Measurements from ENCODE around the gene NHERF2.

NHERF2 gene

DNA sequence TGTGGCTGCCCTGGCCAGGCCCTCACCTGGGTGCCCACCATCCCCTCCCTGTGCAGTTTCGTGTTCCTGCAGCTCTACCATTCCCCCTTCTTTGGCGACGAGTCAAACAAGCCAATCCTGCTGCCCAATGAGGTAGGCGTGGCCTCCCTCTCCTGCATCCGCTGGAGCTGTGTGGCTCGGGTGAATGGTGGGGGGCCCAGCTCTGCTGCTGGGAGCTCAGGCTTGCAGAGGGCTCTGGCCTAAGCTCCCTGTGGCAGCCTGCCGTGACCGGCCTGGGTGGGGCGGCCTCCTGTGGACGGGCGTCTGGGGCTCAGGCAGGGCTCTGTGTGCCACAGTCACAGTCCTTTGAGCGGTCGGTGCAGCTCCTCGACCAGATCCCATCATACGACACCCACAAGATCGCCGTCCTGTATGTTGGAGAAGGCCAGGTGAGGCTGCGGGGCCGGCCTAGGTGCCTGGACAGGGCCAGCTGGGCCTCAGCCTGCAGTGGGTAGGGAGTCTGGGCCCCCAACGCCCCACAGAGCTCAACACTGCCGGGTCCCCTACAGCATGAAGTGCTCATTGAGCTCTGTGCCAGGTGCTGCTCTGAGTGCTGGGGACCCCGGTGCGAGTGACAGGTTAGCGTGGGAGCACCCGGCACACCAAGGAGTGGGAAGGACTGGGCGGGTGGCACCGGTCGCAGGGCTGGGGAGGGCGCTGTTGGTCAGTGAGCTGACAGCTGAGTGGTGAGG, 58.4 kb downstream of the NHERF2 start:
- DNase-seq, result no peak

DNA sequence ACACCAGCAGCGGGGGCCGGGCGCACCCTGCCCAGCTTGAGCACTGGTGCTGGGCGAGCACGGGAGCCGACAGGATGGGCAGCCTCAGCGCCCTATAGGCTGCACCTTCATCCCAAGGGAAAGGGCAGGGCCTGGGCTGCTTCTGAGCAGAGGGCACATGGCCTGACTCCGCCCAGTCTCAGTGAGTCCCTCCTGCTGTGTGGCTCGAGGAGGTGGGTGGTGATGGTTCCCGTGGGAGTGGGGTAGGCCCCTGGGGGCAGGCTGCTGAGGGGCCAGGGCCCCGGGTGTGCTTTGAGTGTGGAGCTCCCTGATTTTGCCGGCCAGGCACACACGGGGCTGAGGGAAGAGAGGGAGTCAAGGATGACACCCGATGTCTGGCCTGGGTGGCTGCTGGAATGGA, 59.0 kb downstream of the NHERF2 start:
- DNase-seq, result no peak

DNA sequence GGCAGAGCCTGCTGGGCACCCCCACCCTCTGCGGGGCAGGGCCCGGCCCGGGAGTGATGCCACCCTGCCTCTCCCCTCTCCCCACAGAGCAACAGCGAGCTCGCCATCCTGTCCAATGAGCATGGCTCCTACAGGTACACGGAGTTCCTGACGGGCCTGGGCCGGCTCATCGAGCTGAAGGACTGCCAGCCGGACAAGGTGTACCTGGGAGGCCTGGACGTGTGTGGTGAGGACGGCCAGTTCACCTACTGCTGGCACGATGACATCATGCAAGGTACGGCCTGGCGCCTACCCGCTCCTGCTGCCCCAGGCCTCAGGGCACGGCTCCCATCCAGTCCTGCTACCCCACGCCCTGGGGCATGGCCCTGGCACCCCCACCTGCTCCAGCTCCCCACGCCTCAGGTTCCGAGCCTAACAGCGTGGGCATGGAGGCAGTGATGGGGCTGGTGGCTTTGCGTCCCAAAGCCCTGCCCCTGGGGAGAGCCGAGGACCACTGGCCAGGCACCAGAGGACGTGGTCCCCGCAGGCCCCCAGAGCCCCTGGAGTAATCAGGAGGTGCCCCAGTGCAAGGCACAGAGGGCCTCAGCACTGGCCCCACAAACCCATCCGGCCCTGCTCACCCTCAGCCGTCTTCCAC, 59.5 kb downstream of the NHERF2 start:
- DNase-seq, result no peak

DNA sequence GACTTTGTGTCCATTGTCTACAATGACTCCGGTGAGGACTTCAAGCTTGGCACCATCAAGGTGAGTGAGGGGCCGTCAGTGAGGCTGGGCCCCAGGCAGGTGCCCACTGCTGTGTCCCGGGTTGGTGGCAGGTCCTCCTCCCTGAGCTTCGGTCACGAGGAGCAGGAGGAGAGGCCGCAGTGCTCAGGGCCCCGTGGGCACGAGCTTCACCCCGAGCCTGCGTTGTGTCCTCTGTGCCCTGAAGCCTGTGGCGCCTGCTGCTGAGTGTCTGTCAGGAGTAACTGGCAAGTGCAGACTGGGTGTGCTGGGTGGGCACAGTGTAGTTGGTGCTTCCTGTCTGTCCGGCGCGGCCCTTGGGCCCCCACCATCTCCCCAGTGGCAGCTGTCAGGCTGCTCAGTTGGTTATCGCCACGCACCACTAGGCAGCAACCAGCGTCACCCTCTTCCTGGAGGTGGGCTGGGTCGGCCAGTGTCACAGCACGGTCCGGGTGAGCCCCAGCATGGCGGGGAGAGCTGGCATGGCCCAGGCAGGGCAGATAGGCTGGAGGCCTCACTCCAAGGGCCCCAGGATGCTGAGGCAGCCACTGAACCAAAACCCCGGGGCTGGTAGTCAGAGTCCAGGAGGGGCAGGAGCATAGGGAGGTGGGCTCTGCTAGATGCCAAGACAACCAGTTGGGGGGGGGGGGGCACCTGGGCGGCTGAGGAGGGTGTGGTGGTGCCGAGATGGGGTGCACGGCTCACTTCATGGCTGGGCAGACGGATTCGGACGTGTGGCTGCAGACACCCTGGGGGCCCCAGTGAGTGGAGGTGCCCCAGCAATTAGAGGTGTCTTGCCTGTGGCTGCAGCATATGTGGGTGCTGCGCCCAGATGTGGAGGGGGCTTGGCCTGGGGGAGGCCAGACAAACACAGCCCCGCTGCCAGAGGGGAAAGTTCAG, 60.4 kb downstream of the NHERF2 start:
- DNase-seq, result no peak

DNA sequence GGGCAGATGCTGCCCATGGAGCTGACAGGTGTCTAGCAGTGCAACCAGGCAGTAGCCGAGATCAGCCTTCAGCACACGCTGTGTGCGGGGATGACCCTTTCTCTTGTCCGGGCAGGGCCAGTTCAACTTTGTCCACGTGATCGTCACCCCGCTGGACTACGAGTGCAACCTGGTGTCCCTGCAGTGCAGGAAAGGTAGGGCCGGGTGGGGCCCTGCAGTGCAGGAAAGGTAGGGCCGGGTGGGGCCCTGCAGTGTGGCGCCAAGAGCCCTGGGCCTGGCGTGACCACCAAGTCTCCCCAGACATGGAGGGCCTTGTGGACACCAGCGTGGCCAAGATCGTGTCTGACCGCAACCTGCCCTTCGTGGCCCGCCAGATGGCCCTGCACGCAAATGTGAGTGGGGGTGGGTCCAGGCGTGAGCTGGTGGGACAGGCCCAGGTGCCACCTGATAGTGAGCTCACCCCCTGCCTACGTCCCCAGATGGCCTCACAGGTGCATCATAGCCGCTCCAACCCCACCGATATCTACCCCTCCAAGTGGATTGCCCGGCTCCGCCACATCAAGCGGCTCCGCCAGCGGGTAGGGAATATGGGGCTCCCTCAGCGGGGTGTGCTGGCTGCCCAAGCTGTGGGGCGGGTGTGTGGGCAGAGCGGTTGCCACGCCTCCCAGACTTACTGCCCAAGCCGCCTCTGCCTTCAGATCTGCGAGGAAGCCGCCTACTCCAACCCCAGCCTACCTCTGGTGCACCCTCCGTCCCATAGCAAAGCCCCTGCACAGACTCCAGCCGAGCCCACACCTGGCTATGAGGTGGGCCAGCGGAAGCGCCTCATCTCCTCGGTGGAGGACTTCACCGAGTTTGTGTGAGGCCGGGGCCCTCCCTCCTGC, 61.3 kb downstream of the NHERF2 start:
- DNase-seq, result no peak
